ENCODE results near the gene GALE.

Gene GALE

DNA sequence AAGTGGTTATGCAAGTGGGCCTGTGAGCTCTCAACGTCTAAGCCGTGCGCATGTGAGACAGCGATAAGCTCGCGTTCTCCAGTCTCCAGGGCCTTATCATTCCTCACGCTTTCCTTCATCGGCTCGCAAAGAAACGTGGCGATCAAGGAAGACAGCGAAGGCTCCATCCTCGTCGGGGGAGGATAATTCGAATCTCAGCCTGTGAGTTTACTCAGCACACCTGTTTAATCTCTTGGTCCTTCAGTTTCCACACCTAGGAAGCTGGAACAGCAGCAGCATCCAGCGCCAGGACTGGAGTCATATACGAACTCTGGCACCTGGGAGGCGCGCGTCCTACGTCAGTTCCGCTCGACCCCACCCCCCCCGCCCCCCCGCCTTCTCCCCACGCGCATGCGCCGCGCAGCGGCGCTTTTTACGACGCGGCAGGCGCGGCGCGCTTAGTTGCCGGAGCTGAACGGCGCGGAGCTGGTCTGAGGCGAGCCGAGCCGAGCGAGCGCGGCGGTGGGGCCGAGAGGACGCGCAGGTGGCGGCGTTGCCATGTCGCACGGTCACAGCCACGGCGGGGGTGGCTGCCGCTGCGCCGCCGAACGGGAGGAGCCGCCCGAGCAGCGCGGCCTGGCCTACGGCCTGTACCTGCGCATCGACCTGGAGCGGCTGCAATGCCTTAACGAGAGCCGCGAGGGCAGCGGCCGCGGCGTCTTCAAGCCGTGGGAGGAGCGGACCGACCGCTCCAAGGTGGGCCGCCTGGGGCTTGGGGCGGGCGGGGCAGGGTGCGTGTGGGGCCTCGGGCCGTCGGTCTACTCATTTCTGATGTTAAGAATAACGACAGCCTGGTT, 22.4 kb downstream of the GALE start, which contains the start of gene PITHD1:
Gene PITHD1, plus strand, starts transcription at position 440 of the 836 bp plus-strand sequence. Its CDS starts 98 bp downstream, at position 538.
- TF ChIP-seq SUZ12 (IDR thresholded peaks at IDR 0.05; ENCODE audit: extremely low read depth, insufficient read depth, insufficient read length) (no peak), YY1 (IDR thresholded peaks at IDR 0.05; ENCODE audit: insufficient read depth, insufficient read length) (no peak)
- H3K9me3 ChIP-seq (ENCODE audit: insufficient read depth, low read length), result no peaks in the 10 kb centered on the region
- H3K36me3 ChIP-seq (ENCODE audit: insufficient read depth, insufficient read length, low read length), result peaks cover 27% of the 10 kb centered on the region
- peak within 1 kb of the TSS; percentile 97 for H3K9ac ChIP-seq (ENCODE audit: insufficient read length, low read depth)
- DNase-seq (ENCODE audit: low read depth, low spot score), result peak; percentile 69
- peak within 1 kb of the TSS; percentile 82 for H3K4me3 ChIP-seq (ENCODE audit: insufficient read length, low read depth)
- H3K27me3 ChIP-seq (ENCODE audit: insufficient read depth, insufficient read length), result no peaks in the 10 kb centered on the region
- no peaks in the 10 kb centered on the region for H3K4me1 ChIP-seq (ENCODE audit: insufficient read depth, insufficient read length)

DNA sequence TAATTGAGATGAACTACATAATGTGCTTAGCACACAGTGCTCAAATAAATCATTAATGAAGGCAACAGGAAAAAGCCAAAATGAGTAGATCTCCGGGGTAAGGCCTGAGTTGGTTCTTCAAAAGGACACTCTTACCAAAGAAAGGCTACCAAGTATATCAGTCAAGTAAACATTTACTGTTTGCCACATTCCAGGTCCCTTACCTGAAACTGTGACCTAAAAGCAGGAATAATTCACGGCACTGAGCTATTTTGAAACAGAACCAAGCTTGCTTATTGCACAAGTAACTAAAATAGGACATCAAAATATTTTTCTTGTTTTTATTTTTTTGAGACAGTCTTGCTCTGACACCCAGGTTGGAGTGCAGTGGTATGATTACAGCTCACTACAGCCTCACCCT, 24.3 kb downstream of the GALE start:
- Histone ChIP-seq H3K4me3 (ENCODE audit: insufficient read length, low read depth) (no peak overlapping the region), H3K4me1 (ENCODE audit: insufficient read depth, insufficient read length) (no peaks in the 10 kb centered on the region), H3K9ac (ENCODE audit: insufficient read length, low read depth) (no peak overlapping the region), H3K9me3 (ENCODE audit: insufficient read depth, low read length) (no peaks in the 10 kb centered on the region), H3K27me3 (ENCODE audit: insufficient read depth, insufficient read length) (no peaks in the 10 kb centered on the region), H3K36me3 (ENCODE audit: insufficient read depth, insufficient read length, low read length) (peaks cover 18% of the 10 kb centered on the region)
- no peak for DNase-seq (ENCODE audit: low read depth, low spot score)
- TF ChIP-seq ZNF274 (IDR thresholded peaks at IDR 0.05; ENCODE audit: low read depth, low read length) (no peak), SUZ12 (IDR thresholded peaks at IDR 0.05; ENCODE audit: extremely low read depth, insufficient read depth, insufficient read length) (no peak), YY1 (IDR thresholded peaks at IDR 0.05; ENCODE audit: insufficient read depth, insufficient read length) (no peak)

DNA sequence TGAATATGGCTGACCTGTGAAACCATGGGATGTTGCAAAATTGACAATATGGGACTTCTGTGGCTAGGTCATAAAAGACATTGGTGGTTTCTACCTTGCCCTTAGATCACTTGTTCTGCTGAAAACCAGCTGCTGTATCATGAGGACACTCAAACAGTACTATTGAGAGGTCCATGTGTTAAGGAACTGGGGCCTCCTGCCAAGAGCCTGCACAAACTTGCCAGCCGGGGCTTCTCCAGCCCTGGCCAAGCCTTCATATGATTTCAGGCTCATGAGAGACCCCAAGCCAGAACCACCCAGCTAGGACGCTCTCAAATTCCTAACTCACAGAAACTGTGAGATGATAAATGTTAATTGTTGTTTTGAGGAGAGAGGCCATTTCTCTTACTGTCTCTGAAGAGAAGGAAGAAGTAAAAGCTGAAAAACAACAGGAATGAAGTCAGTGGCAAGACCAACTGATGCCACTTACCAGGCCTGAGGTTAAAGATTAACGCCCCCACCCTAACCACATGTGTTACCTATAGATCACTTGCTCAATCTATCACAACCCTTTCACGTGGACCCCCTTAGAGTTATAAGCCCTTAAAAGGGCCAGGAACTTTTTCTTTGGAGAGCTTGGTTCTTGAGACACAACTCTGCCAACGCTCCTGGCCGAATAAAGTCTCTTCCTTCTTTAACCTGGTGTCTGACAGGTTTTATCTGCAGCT, 26.2 kb downstream of the GALE start:
- Histone ChIP-seq H3K27me3 (ENCODE audit: insufficient read depth, insufficient read length) (no peaks in the 10 kb centered on the region), H3K4me3 (ENCODE audit: insufficient read length, low read depth) (no peak overlapping the region), H3K4me1 (ENCODE audit: insufficient read depth, insufficient read length) (no peaks in the 10 kb centered on the region), H3K9me3 (ENCODE audit: insufficient read depth, low read length) (no peaks in the 10 kb centered on the region), H3K9ac (ENCODE audit: insufficient read length, low read depth) (no peak overlapping the region), H3K36me3 (ENCODE audit: insufficient read depth, insufficient read length, low read length) (peaks cover 12% of the 10 kb centered on the region)
- TF ChIP-seq SUZ12 (IDR thresholded peaks at IDR 0.05; ENCODE audit: extremely low read depth, insufficient read depth, insufficient read length) (no peak), ZNF274 (IDR thresholded peaks at IDR 0.05; ENCODE audit: low read depth, low read length) (no peak), YY1 (IDR thresholded peaks at IDR 0.05; ENCODE audit: insufficient read depth, insufficient read length) (no peak)
- no peak for DNase-seq (ENCODE audit: low read depth, low spot score)

DNA sequence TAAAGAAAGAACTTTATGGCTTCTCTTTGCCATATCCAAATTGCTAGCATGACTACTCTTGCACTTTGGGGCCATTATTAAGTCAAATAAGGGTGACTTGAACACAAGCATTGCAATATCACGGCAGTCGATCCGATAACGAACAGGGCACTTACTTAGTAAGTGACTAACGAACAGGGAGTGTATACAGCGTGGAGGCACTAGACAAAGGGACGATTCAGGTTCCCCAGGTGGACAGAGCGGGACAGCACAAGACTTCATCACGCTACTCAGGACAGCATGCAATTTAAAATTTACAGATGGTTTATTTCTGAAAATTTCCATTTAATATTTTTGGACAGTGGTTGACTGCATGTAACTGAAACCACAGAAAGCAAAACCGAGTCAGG, 27.7 kb downstream of the GALE start:
- Histone ChIP-seq H3K36me3 (ENCODE audit: insufficient read depth, insufficient read length, low read length) (peaks cover 18% of the 10 kb centered on the region), H3K4me1 (ENCODE audit: insufficient read depth, insufficient read length) (no peaks in the 10 kb centered on the region), H3K9me3 (ENCODE audit: insufficient read depth, low read length) (no peaks in the 10 kb centered on the region), H3K27me3 (ENCODE audit: insufficient read depth, insufficient read length) (no peaks in the 10 kb centered on the region), H3K4me3 (ENCODE audit: insufficient read length, low read depth) (no peak overlapping the region), H3K9ac (ENCODE audit: insufficient read length, low read depth) (no peak overlapping the region)
- no peak for DNase-seq (ENCODE audit: low read depth, low spot score)
- TF ChIP-seq YY1 (IDR thresholded peaks at IDR 0.05; ENCODE audit: insufficient read depth, insufficient read length), result no peak
- TF ChIP-seq SUZ12 (IDR thresholded peaks at IDR 0.05; ENCODE audit: extremely low read depth, insufficient read depth, insufficient read length), result no peak
- no peak for TF ChIP-seq ZNF274 (IDR thresholded peaks at IDR 0.05; ENCODE audit: low read depth, low read length)

DNA sequence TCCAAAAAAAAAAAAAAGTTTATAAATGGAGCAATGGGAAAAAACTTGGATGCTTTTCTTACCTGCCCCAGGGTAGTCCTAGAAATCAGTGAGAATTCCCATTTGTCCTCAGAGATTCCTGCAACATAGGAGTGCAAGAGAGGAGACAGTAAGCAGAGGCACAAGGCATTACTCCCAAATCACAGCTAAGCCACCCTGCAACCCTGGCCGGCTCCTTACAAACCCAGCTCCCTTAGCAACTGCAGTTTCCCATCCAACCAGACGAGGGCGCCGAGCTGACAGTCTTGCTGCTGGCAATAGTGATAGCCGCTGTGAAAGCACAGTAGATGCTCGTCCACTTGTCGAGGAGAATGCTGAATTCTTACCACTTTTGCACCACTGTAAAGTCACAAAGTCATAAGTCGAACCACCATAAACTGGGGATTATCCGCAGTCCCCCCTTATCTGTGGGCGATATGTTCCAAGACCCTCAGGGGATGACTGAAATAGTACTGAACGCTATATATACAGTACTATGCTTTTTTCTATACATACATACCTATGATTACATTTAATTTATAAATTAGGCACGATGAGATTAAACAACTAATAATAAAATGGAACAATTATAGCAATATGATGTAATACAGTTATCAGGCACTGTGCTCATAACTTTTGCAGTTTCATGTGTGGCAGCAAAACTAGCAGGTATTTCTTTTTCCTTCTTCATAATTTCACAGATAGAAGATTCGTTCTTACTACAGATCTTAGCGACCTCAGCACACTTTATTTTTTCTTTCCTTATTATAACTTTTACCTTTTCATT, 28.3 kb downstream of the GALE start:
- Histone ChIP-seq H3K27me3 (ENCODE audit: insufficient read depth, insufficient read length) (no peaks in the 10 kb centered on the region), H3K4me3 (ENCODE audit: insufficient read length, low read depth) (no peak overlapping the region), H3K4me1 (ENCODE audit: insufficient read depth, insufficient read length) (no peaks in the 10 kb centered on the region), H3K9me3 (ENCODE audit: insufficient read depth, low read length) (no peaks in the 10 kb centered on the region), H3K36me3 (ENCODE audit: insufficient read depth, insufficient read length, low read length) (peaks cover 18% of the 10 kb centered on the region), H3K9ac (ENCODE audit: insufficient read length, low read depth) (no peak overlapping the region)
- TF ChIP-seq ZNF274 (IDR thresholded peaks at IDR 0.05; ENCODE audit: low read depth, low read length) (no peak), YY1 (IDR thresholded peaks at IDR 0.05; ENCODE audit: insufficient read depth, insufficient read length) (no peak), SUZ12 (IDR thresholded peaks at IDR 0.05; ENCODE audit: extremely low read depth, insufficient read depth, insufficient read length) (no peak)
- peak; percentile 61 for DNase-seq (ENCODE audit: low read depth, low spot score)

DNA sequence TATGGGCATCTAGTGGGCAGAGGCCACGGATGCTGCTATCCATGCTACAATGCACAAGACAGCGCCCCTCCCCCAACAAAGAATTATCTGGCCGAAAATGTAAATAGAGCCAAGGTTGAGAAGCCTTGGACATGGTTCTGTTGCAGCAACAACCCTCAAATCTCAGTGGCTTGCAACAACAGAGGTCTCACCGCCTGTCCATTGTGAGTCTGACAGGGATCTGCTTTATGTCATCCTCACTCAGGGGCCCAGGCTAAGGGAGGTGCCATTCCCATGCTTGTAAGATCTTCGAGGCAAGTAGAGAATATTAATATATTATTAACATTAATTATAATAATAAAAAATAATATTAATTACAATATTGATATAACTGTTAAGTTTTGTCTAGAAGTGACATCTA, 31.8 kb downstream of the GALE start:
- H3K36me3 ChIP-seq (ENCODE audit: insufficient read depth, insufficient read length, low read length), result peaks cover 30% of the 10 kb centered on the region
- DNase-seq (ENCODE audit: low read depth, low spot score), result no peak
- no peaks in the 10 kb centered on the region for H3K4me1 ChIP-seq (ENCODE audit: insufficient read depth, insufficient read length)
- H3K4me3 ChIP-seq (ENCODE audit: insufficient read length, low read depth), result no peak overlapping the region
- no peak overlapping the region for H3K9ac ChIP-seq (ENCODE audit: insufficient read length, low read depth)
- TF ChIP-seq SUZ12 (IDR thresholded peaks at IDR 0.05; ENCODE audit: extremely low read depth, insufficient read depth, insufficient read length) (no peak), YY1 (IDR thresholded peaks at IDR 0.05; ENCODE audit: insufficient read depth, insufficient read length) (no peak), ZNF274 (IDR thresholded peaks at IDR 0.05; ENCODE audit: low read depth, low read length) (no peak)
- no peaks in the 10 kb centered on the region for H3K27me3 ChIP-seq (ENCODE audit: insufficient read depth, insufficient read length)
- no peaks in the 10 kb centered on the region for H3K9me3 ChIP-seq (ENCODE audit: insufficient read depth, low read length)

Data from NT2/D1 (cell line).